ENCODE results near the gene RPL28. TPM values are rescaled to one million over a fixed set of nuclear protein-coding genes. Genes with fewer than 3 reads are reported as not detected.

The RPL28 gene
- total RNA-seq, 2 donors from 2014 or later = 175 to 319 TPM

- DNase-seq (ENCODE audit: low spot score) = no peak
- TF ChIP-seq CTCF (IDR thresholded peaks at IDR 0.05) = no peak
- peaks cover 0 to 23% of the 10 kb centered on the region in 2 donors for H3K27me3 ChIP-seq
- H3K9me3 ChIP-seq = no peaks in the 10 kb centered on the region
- no peaks in the 10 kb centered on the region for H3K36me3 ChIP-seq
- no peak overlapping the region for H3K27ac ChIP-seq
- H3K4me1 ChIP-seq = no peaks in the 10 kb centered on the region
- H3K4me3 ChIP-seq = no peak overlapping the region
Observed at GRCh38 chr19:55434356-55434919, 48.7 kb downstream of the RPL28 start.

GRCh38 chr19:55435020-55435419 is 49.3 kb downstream of the RPL28 start:
- TF ChIP-seq CTCF (IDR thresholded peaks at IDR 0.05) = no peak
- Histone ChIP-seq H3K36me3 (no peaks in the 10 kb centered on the region), H3K4me3 (no peak overlapping the region), H3K27ac (no peak overlapping the region), H3K27me3 (peaks cover 0 to 23% of the 10 kb centered on the region in 2 donors), H3K9me3 (no peaks in the 10 kb centered on the region), H3K4me1 (no peaks in the 10 kb centered on the region)
- DNase-seq (ENCODE audit: low spot score) = no peak

- no peak for DNase-seq (ENCODE audit: low spot score)
- H3K4me1 ChIP-seq = peaks cover 0 to 15% of the 10 kb centered on the region in 2 donors
- no peak for TF ChIP-seq CTCF (IDR thresholded peaks at IDR 0.05)
- no peak overlapping the region for H3K4me3 ChIP-seq
- no peaks in the 10 kb centered on the region for H3K36me3 ChIP-seq
- H3K27me3 ChIP-seq = peaks cover 9 to 41% of the 10 kb centered on the region in 2 donors
- H3K9me3 ChIP-seq = no peaks in the 10 kb centered on the region
- no peak overlapping the region for H3K27ac ChIP-seq
Observed at GRCh38 chr19:55436847-55437246, 51.1 kb downstream of the RPL28 start.

- H3K4me1 ChIP-seq = peaks cover 0 to 19% of the 10 kb centered on the region in 2 donors
- no peak overlapping the region for H3K27ac ChIP-seq
- no peak for TF ChIP-seq CTCF (IDR thresholded peaks at IDR 0.05)
- H3K4me3 ChIP-seq = no peak overlapping the region
- H3K36me3 ChIP-seq = no peaks in the 10 kb centered on the region
- H3K27me3 ChIP-seq = peaks cover 11 to 46% of the 10 kb centered on the region in 2 donors
- H3K9me3 ChIP-seq = no peaks in the 10 kb centered on the region
- no peak for DNase-seq (ENCODE audit: low spot score)
Observed at GRCh38 chr19:55437410-55437809, 51.7 kb downstream of the RPL28 start.

GRCh38 chr19:55439052-55439451 is 53.3 kb downstream of the RPL28 start:
- no peak for DNase-seq (ENCODE audit: low spot score)
- Histone ChIP-seq H3K9me3 (no peaks in the 10 kb centered on the region), H3K4me3 (no peak overlapping the region), H3K27ac (no peak overlapping the region), H3K36me3 (no peaks in the 10 kb centered on the region), H3K27me3 (peaks cover 16 to 42% of the 10 kb centered on the region in 2 donors), H3K4me1 (peaks cover 0 to 19% of the 10 kb centered on the region in 2 donors)
- no peak for TF ChIP-seq CTCF (IDR thresholded peaks at IDR 0.05)

Data from right atrium auricular region (tissue), 2 donors.